A673 (cell line): ENCODE data around the gene CCDC12.

Source experiments
- EZH2 ChIP-seq: fragments of 200-600 bp; sonication (generic); IDR thresholded peaks from 2 replicates; pipeline ENCODE4 v1.6.1; 2017; ENCODE audit warnings: borderline replicate concordance, low read depth, mild to moderate bottlenecking, mixed read lengths, antibody characterized with exemption, low read length; ENCODE audit not compliant: poor library complexity, severe bottlenecking
- TF ChIP-seq, protein P1 (sequence below): fragments of 300-800, 200-600 bp; sonication (generic); conservative IDR thresholded peaks from 2 replicates; pipeline ENCODE4 v1.5.1; 2017; ENCODE audit warnings: low read depth, mild to moderate bottlenecking, antibody characterized with exemption, low read length, moderate library complexity, mixed read lengths

- TF ChIP-seq, protein P1, sequence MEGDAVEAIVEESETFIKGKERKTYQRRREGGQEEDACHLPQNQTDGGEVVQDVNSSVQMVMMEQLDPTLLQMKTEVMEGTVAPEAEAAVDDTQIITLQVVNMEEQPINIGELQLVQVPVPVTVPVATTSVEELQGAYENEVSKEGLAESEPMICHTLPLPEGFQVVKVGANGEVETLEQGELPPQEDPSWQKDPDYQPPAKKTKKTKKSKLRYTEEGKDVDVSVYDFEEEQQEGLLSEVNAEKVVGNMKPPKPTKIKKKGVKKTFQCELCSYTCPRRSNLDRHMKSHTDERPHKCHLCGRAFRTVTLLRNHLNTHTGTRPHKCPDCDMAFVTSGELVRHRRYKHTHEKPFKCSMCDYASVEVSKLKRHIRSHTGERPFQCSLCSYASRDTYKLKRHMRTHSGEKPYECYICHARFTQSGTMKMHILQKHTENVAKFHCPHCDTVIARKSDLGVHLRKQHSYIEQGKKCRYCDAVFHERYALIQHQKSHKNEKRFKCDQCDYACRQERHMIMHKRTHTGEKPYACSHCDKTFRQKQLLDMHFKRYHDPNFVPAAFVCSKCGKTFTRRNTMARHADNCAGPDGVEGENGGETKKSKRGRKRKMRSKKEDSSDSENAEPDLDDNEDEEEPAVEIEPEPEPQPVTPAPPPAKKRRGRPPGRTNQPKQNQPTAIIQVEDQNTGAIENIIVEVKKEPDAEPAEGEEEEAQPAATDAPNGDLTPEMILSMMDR, result no peak
- no peak for TF ChIP-seq EZH2
These were observed 25.8 kb downstream of the CCDC12 start for GRCh38 chr3:46950650-46951241.
